AG04450 (cell line): Measurements from ENCODE around the gene TALDO1. TPM values are rescaled to one million over a fixed set of nuclear protein-coding genes. Genes with fewer than 3 reads are reported as not detected.

Source experiments
- CTCF ChIA-PET: fragments of 300-600, 350-600 bp; formaldehyde crosslinking; extraction: SDS; loops from one replicate; lab custom pipeline; 2022; ENCODE audit warnings: antibody characterized with exemption, inconsistent platforms; lab: Charles Lee
- POLR2A ChIA-PET: fragments of 350-600 bp; formaldehyde crosslinking; extraction: SDS; loops from one replicate; lab custom pipeline; 2021; ENCODE audit warnings: antibody characterized with exemption, inconsistent platforms; lab: Yijun Ruan, JAX
- DNase-seq: peaks from one replicate; pipeline ENCODE4 v3.0.0-alpha.2; 2011; ENCODE audit warnings: low read depth, low spot score
- H3K27ac ChIP-seq: one replicate; pipeline ENCODE4 v1.5.1; 2012; ENCODE audit warnings: low read depth, low read length, control low read depth
- H3K27me3 ChIP-seq: one replicate; pipeline ENCODE4 v1.6.0; 2012; ENCODE audit warnings: low read length; ENCODE audit not compliant: control insufficient read depth, insufficient read depth
- H3K4me3 ChIP-seq: 2 replicates; pipeline ENCODE4 v1.5.1; 2011; ENCODE audit warnings: mild to moderate bottlenecking, low read depth, low read length, control low read depth
- H3K9me3 ChIP-seq: 2 replicates; pipeline ENCODE4 v1.5.1; 2012; ENCODE audit warnings: low read length; ENCODE audit not compliant: control insufficient read depth, insufficient read depth
- polyA plus RNA-seq: library from polyadenylated mRNA; depleted of rRNA; stranded (reverse); fragments of >200 nt; gene quantifications from 2 replicates; pipeline ENCODE4 v1.2.3, GENCODE V29; 2011; rRNA removed
- small RNA-seq: library from RNA; depleted of rRNA; stranded (forward); fragments of <200 nt; gene quantifications from one replicate; pipeline ENCODE3, GENCODE V24; 2012; ENCODE audit warnings: low read depth; ENCODE audit not compliant: insufficient read length
- TF ChIP-seq, protein P1 (sequence below): IDR thresholded peaks from 2 replicates; pipeline ENCODE4 v1.5.1; 2011; ENCODE audit warnings: low read depth, low read length, control low read depth, inconsistent platforms

The TALDO1 gene
- polyA plus RNA-seq, 1 experiment = 242 TPM

DNA sequence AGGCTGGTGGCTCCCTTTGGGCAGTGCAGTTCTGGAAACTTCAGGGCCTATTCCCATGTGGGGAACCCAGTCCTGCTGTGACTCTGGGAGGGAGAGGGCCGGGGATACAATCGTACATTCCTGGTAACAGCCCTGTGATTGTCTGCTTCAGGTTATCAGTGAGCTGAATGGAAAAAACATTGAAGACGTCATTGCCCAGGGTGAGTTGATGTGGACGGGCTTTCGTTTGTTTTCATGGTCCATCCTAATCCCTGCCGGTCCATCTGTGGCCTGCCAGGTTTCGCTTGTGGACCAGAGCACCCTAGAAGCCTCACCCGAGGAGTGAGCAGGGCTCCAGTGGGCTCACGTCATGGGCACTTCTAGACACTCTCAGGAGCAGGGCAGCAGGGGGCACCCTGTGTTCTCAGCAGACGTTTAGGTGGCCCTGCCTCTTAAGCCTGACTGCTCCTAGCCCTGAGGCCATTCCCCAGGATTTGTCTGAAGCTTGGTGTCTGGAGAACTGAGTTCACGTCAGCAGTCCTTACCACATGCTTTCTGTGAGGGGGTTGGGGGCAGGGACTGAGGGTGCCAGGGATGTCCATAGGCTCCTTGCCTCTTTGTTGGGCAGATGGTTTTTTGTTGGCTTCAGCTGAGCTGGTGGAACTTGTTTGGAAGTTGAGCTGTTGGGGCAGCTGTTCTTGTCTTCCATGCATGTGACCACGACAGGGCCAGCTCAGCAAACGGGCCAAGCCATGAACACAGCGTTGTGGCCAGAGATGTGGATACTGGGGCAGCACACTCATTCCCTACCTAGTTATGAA is 64.4 kb downstream of the TALDO1 start:
- Histone ChIP-seq H3K27me3 (no peaks in the 10 kb centered on the region), H3K4me3 (peak overlapping the region; percentile 69), H3K27ac (peak overlapping the region; percentile 47), H3K9me3 (no peaks in the 10 kb centered on the region; the same call in 1 of the 2 replicates)
- CTCF ChIA-PET = no interaction called here
- POLR2A ChIA-PET = interaction anchor here (1.0 to 1.5 kb wide), 2 partner anchors 8 to 15 kb away, joined by 8 to 24 read pairs; partner anchors contain the start of gene PNPLA2
- no peak for DNase-seq
- TF ChIP-seq, protein P1, sequence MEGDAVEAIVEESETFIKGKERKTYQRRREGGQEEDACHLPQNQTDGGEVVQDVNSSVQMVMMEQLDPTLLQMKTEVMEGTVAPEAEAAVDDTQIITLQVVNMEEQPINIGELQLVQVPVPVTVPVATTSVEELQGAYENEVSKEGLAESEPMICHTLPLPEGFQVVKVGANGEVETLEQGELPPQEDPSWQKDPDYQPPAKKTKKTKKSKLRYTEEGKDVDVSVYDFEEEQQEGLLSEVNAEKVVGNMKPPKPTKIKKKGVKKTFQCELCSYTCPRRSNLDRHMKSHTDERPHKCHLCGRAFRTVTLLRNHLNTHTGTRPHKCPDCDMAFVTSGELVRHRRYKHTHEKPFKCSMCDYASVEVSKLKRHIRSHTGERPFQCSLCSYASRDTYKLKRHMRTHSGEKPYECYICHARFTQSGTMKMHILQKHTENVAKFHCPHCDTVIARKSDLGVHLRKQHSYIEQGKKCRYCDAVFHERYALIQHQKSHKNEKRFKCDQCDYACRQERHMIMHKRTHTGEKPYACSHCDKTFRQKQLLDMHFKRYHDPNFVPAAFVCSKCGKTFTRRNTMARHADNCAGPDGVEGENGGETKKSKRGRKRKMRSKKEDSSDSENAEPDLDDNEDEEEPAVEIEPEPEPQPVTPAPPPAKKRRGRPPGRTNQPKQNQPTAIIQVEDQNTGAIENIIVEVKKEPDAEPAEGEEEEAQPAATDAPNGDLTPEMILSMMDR = no peak

GRCh38 chr11:812390-812789 is 65.1 kb downstream of the TALDO1 start:
- no peak for DNase-seq
- ChIA-PET POLR2A (no interaction called here), CTCF (interaction anchor here (0.6 kb wide), 1 partner anchor 882 kb away, joined by 3 read pairs; no protein-coding TSS in a partner anchor)
- Histone ChIP-seq H3K4me3 (no peak overlapping the region), H3K27me3 (no peaks in the 10 kb centered on the region), H3K27ac (peak overlapping the region; percentile 11), H3K9me3 (no peaks in the 10 kb centered on the region; the same call in 1 of the 2 replicates)
- TF ChIP-seq, protein P1 = no peak

DNA sequence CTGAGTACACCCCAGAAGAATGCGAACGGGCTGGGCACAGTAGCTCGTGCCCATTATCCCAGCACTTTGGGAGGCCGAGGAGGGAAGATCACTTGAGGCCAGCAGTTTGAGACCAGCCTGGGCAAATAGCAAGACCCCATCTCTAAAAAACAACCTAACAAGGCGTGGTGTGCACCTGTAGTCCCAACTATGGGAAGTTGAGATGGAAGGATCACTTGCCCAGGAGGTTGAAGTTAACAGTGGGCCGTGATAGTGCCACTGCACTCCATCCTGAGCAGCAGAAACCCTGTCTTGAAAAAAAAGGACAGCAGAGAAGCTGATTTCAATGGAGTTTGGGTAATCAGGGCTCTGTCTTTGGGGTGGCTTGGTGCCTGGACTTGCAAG is 65.8 kb downstream of the TALDO1 start:
- TF ChIP-seq, protein P1 = no peak
- Histone ChIP-seq H3K4me3 (no peak overlapping the region), H3K9me3 (no peaks in the 10 kb centered on the region; the same call in 1 of the 2 replicates), H3K27ac (peak overlapping the region; percentile 31), H3K27me3 (no peaks in the 10 kb centered on the region)
- DNase-seq = no peak
- POLR2A ChIA-PET = no interaction called here
- CTCF ChIA-PET = interaction anchor here (0.6 kb wide), 1 partner anchor 882 kb away, joined by 3 read pairs; no protein-coding TSS in a partner anchor

DNA sequence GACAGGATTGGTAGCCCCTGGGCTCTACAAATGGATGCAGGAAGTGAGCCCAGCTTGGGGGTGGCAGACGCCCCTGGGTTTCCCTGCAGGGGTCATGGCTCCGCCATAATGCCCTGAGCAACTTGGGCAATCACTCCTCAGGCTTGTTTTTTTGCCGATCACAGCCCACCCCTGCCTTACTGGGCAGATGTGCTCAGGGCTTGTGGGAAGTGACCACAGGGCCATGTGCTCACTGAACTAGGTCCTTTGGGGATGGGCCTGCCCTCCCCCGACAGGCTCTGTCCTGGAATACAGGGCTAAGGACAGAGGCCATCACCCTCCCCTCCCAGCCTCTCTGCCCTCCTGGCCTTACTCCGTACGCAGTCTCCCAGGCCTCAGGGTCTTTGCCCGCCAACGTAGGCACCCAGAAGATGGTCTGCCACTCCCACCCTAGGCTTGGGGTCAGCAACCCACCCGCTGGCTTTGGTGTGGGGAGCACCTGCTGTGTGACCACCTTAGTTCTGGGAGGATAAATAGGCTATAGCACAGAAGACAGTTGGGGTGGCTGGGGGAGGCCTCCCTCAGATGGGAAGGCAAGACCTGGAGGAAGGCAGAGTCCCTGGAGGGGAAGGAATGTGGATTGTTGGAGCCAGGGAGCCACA is 66.3 kb downstream of the TALDO1 start:
- POLR2A ChIA-PET = no interaction called here
- CTCF ChIA-PET = interaction anchor here (0.6 kb wide), 1 partner anchor 26 kb away, joined by 3 read pairs; no protein-coding TSS in a partner anchor
- H3K4me3 ChIP-seq = no peak overlapping the region
- DNase-seq = no peak
- TF ChIP-seq, protein P1 = no peak
- no peaks in the 10 kb centered on the region; the same call in 1 of the 2 replicates for H3K9me3 ChIP-seq
- no peaks in the 10 kb centered on the region for H3K27me3 ChIP-seq
- peak overlapping the region; percentile 31 for H3K27ac ChIP-seq

Small RNAs within 50 kb of the gene (small RNA-seq; reads per million reads assigned to genes)
- gene SNORA52 = not detected

Other genes starting within 250 kb of the TALDO1 start
- 98.6 and 168 TPM in 2 replicates for gene RNH1, start 240.2 kb upstream of the TALDO1 start, polyA plus RNA-seq
- gene HRAS, start 211.9 kb upstream of the TALDO1 start, polyA plus RNA-seq = 44.7 and 58.7 TPM in 2 replicates
- 0.86 and 1.5 TPM in 2 replicates for gene LRRC56, start 209.9 kb upstream of the TALDO1 start, polyA plus RNA-seq
- gene LMNTD2, start 186.7 kb upstream of the TALDO1 start, polyA plus RNA-seq = 0.32 and 0.67 TPM in 2 replicates
- gene RASSF7, start 186.5 kb upstream of the TALDO1 start, polyA plus RNA-seq = 2.5 and 4.3 TPM in 2 replicates
- gene PHRF1, start 171.0 kb upstream of the TALDO1 start, polyA plus RNA-seq = 7.3 and 8.4 TPM in 2 replicates
- gene IRF7, start 131.5 kb upstream of the TALDO1 start, polyA plus RNA-seq = 2.4 and 3.6 TPM in 2 replicates
- not detected in 2 replicates for gene CDHR5, start 122.5 kb upstream of the TALDO1 start, polyA plus RNA-seq
- not detected in 2 replicates for gene SCT, start 120.3 kb upstream of the TALDO1 start, polyA plus RNA-seq
- gene DRD4, start 110.2 kb upstream of the TALDO1 start, polyA plus RNA-seq = 0.05 TPM in 1 of 2 replicates, not detected in the other
- gene DEAF1, start 52.2 kb upstream of the TALDO1 start, polyA plus RNA-seq = 13.0 and 19.6 TPM in 2 replicates
- 16.2 and 18.7 TPM in 2 replicates for gene TMEM80, start 51.6 kb upstream of the TALDO1 start, polyA plus RNA-seq
- 11.0 and 17.0 TPM in 2 replicates for gene EPS8L2, start 41.2 kb upstream of the TALDO1 start, polyA plus RNA-seq
- gene GATD1, start 30.0 kb downstream of the TALDO1 start, polyA plus RNA-seq = 15.0 and 18.8 TPM in 2 replicates
- 0.55 and 1.1 TPM in 2 replicates for gene CEND1, start 42.6 kb downstream of the TALDO1 start, polyA plus RNA-seq
- gene SLC25A22, start 50.8 kb downstream of the TALDO1 start, polyA plus RNA-seq = 11.3 and 11.5 TPM in 2 replicates
- gene PIDD1, start 57.8 kb downstream of the TALDO1 start, polyA plus RNA-seq = 5.7 and 8.2 TPM in 2 replicates
- 940 and 1,115 TPM in 2 replicates for gene RPLP2, start 62.5 kb downstream of the TALDO1 start, polyA plus RNA-seq
- 17.3 and 29.3 TPM in 2 replicates for gene PNPLA2, start 71.5 kb downstream of the TALDO1 start, polyA plus RNA-seq
- gene CRACR2B, start 80.5 kb downstream of the TALDO1 start, polyA plus RNA-seq = 0.26 and 0.36 TPM in 2 replicates
- gene CD151, start 85.5 kb downstream of the TALDO1 start, polyA plus RNA-seq = 559 and 909 TPM in 2 replicates
- gene POLR2L, start 95.1 kb downstream of the TALDO1 start, polyA plus RNA-seq = 211 and 431 TPM in 2 replicates
- gene TSPAN4, start 95.4 kb downstream of the TALDO1 start, polyA plus RNA-seq = 92.6 and 134 TPM in 2 replicates
- 95.5 and 120 TPM in 2 replicates for gene CHID1, start 163.3 kb downstream of the TALDO1 start, polyA plus RNA-seq
- 54.2 and 55.7 TPM in 2 replicates for gene AP2A2, start 178.4 kb downstream of the TALDO1 start, polyA plus RNA-seq